ENCODE measurements around the gene APOL5. TPM values are rescaled to one million over a fixed set of nuclear protein-coding genes. Genes with fewer than 3 reads are reported as not detected.

Gene APOL5
- total RNA-seq, 2 donors from 2014 or later: not detected

- Histone ChIP-seq H3K9me3 (ENCODE audit: control insufficient read depth, low read length) (peaks cover 15% of the 10 kb centered on the region), H3K4me3 (ENCODE audit: low read length) (no peak overlapping the region), H3K9ac (ENCODE audit: extremely low read depth, low read length, poor library complexity, severe bottlenecking) (no peak overlapping the region), H3K27me3 (ENCODE audit: control insufficient read depth, insufficient read depth, low read length, poor library complexity, severe bottlenecking) (no peaks in the 10 kb centered on the region), H3K36me3 (ENCODE audit: control insufficient read depth, insufficient read depth, low read length) (no peaks in the 10 kb centered on the region), H3K4me1 (ENCODE audit: control insufficient read depth, insufficient read depth, low read length) (no peaks in the 10 kb centered on the region), H3K27ac (ENCODE audit: low read depth, low read length) (no peak overlapping the region)
- no peak overlapping the region for H3K4me3 Mint-ChIP-seq
- TF ChIP-seq, protein P1, sequence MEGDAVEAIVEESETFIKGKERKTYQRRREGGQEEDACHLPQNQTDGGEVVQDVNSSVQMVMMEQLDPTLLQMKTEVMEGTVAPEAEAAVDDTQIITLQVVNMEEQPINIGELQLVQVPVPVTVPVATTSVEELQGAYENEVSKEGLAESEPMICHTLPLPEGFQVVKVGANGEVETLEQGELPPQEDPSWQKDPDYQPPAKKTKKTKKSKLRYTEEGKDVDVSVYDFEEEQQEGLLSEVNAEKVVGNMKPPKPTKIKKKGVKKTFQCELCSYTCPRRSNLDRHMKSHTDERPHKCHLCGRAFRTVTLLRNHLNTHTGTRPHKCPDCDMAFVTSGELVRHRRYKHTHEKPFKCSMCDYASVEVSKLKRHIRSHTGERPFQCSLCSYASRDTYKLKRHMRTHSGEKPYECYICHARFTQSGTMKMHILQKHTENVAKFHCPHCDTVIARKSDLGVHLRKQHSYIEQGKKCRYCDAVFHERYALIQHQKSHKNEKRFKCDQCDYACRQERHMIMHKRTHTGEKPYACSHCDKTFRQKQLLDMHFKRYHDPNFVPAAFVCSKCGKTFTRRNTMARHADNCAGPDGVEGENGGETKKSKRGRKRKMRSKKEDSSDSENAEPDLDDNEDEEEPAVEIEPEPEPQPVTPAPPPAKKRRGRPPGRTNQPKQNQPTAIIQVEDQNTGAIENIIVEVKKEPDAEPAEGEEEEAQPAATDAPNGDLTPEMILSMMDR (conservative IDR thresholded peaks at IDR 0.05): no peak
- no peaks in the 10 kb centered on the region for H3K4me1 Mint-ChIP-seq
- H3K36me3 Mint-ChIP-seq (ENCODE audit: low read depth): no peaks in the 10 kb centered on the region
- DNase-seq: no peak
- peaks cover 7% of the 10 kb centered on the region for H3K27me3 Mint-ChIP-seq (ENCODE audit: insufficient read depth)
- H3K27ac Mint-ChIP-seq: no peak overlapping the region
- H3K9me3 Mint-ChIP-seq: peaks cover 12% of the 10 kb centered on the region
These were observed 32.9 kb upstream of the APOL5 start for GRCh38 chr22:35684732-35685131.

DNA sequence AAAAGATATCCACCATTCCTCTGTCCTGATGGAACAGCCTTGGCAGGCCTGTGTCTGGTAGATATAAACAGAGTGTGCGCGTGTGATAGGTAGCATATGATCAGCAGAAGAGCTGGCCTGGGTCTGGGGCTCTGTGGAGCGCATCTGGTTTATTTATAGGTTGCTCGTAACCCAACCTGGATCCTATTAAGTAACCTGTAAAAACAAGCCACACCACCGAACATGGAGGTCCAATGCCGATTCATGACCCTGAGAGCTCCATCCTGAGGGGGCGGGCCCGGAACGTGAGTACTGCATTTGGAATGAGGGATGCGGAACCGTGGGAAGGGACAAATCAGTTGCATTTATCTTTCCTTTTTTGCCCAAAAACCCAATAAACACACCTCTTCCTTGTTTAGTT is 31.9 kb upstream of the APOL5 start:
- DNase-seq: no peak
- peaks cover 15% of the 10 kb centered on the region for H3K9me3 ChIP-seq (ENCODE audit: control insufficient read depth, low read length)
- H3K9ac ChIP-seq (ENCODE audit: extremely low read depth, low read length, poor library complexity, severe bottlenecking): no peak overlapping the region
- H3K4me3 ChIP-seq (ENCODE audit: low read length): no peak overlapping the region
- H3K4me1 ChIP-seq (ENCODE audit: control insufficient read depth, insufficient read depth, low read length): no peaks in the 10 kb centered on the region
- H3K9me3 Mint-ChIP-seq: peaks cover 12% of the 10 kb centered on the region
- peaks cover 7% of the 10 kb centered on the region for H3K27me3 Mint-ChIP-seq (ENCODE audit: insufficient read depth)
- TF ChIP-seq, protein P1 (conservative IDR thresholded peaks at IDR 0.05): no peak
- H3K27ac ChIP-seq (ENCODE audit: low read depth, low read length): no peak overlapping the region
- no peaks in the 10 kb centered on the region for H3K36me3 Mint-ChIP-seq (ENCODE audit: low read depth)
- no peak overlapping the region for H3K4me3 Mint-ChIP-seq
- no peaks in the 10 kb centered on the region for H3K36me3 ChIP-seq (ENCODE audit: control insufficient read depth, insufficient read depth, low read length)
- no peaks in the 10 kb centered on the region for H3K4me1 Mint-ChIP-seq
- H3K27ac Mint-ChIP-seq: no peak overlapping the region
- WGBS, 2 experiments (ENCODE audit: insufficient coverage in 1 of 2, insufficient read length in 1 of 2): 90% methylated on average over 8 to 11 of the region's 11 CpGs
- H3K27me3 ChIP-seq (ENCODE audit: control insufficient read depth, insufficient read depth, low read length, poor library complexity, severe bottlenecking): no peaks in the 10 kb centered on the region

GRCh38 chr22:35686298-35686697 is 31.4 kb upstream of the APOL5 start:
- H3K27ac Mint-ChIP-seq: no peak overlapping the region
- H3K9ac ChIP-seq (ENCODE audit: extremely low read depth, low read length, poor library complexity, severe bottlenecking): no peak overlapping the region
- WGBS, 2 experiments (ENCODE audit: insufficient coverage in 1 of 2, insufficient read length in 1 of 2): 29 to 87% methylated on average over 1 to 4 of the region's 4 CpGs
- TF ChIP-seq, protein P1 (conservative IDR thresholded peaks at IDR 0.05): no peak
- H3K9me3 ChIP-seq (ENCODE audit: control insufficient read depth, low read length): peaks cover 9% of the 10 kb centered on the region
- no peaks in the 10 kb centered on the region for H3K27me3 ChIP-seq (ENCODE audit: control insufficient read depth, insufficient read depth, low read length, poor library complexity, severe bottlenecking)
- peaks cover 9% of the 10 kb centered on the region for H3K27me3 Mint-ChIP-seq (ENCODE audit: insufficient read depth)
- H3K9me3 Mint-ChIP-seq: peaks cover 12% of the 10 kb centered on the region
- H3K36me3 ChIP-seq (ENCODE audit: control insufficient read depth, insufficient read depth, low read length): no peaks in the 10 kb centered on the region
- no peak overlapping the region for H3K4me3 ChIP-seq (ENCODE audit: low read length)
- no peak overlapping the region for H3K27ac ChIP-seq (ENCODE audit: low read depth, low read length)
- H3K4me1 ChIP-seq (ENCODE audit: control insufficient read depth, insufficient read depth, low read length): no peaks in the 10 kb centered on the region
- no peaks in the 10 kb centered on the region for H3K4me1 Mint-ChIP-seq
- DNase-seq: no peak
- no peak overlapping the region for H3K4me3 Mint-ChIP-seq
- H3K36me3 Mint-ChIP-seq (ENCODE audit: low read depth): no peaks in the 10 kb centered on the region
